Smooth muscle cell of the brain vasculature (primary cell): ENCODE data around the gene ANKRD66.

ENCODE experiments used
- DNase-seq: peaks from one replicate; pipeline ENCODE4 v3.0.0-alpha.2; 2012; ENCODE audit warnings: low read depth, low spot score

ANKRD66 gene

GRCh38 chr6:46789434-46790354, 43.0 kb downstream of the ANKRD66 start:
- no peak for DNase-seq

GRCh38 chr6:46790355-46790874, 43.7 kb downstream of the ANKRD66 start:
- DNase-seq, result no peak

DNA sequence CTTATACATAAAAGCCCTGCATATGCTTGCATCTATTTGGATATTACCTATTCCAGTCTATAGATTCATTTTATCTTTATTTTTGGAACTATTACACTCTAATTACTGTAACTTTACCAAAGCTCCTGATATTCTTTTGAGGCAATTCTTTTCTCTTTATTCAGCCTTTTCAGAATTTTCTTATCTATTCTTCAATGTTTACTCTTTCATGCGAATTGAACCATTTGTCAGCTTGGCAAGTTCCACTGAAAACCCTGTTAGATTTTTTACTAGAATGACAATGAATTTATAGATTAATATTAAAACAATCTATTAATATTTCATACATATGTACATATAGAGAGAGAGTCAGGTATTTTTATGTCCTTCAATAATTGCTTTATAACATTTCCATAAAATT, 45.9 kb downstream of the ANKRD66 start:
- DNase-seq, result no peak

DNA sequence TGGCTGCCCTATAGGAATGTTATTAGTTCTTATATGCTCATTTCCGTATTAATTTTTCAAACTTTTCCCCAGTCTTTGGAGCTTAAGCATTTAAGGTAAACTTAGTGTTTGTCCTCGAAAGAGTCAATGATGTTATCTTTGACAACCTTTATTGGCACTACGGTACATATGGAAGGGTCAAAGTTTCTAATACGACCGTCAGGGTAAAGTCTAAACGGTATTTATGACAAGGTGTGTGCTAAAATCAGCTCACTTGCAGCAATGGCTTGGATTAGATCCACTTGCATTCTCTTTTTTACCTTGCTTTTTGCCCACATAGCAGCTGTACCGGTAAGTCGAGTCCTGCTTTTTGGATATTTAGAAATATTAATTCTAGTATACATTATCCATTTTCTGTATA, 46.4 kb downstream of the ANKRD66 start, which contains the start of gene MEP1A:
Gene MEP1A, plus strand, starts transcription at position 252 of the 400 bp plus-strand sequence. Its CDS starts 10 bp downstream, at position 262.
- DNase-seq, result no peak

DNA sequence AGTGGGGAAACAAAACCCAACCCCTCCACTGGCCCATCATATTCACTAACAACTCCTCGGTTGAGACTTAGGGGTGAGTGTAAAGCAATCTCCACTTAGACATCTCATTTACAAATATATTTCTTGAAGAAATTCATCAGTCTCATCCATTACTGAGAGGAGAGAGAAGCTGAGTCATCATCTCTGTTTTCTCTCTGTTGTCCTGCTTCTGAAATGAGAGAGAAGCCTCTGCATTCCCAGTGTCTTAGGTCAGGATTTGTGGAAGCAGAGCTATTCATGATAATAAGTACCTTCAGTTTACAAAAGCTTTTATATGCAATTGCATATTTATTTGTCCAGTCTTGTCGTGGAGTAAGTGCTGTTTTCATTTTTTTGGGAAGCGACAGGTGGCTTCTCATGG, 47.3 kb downstream of the ANKRD66 start:
- DNase-seq, result no peak

DNA sequence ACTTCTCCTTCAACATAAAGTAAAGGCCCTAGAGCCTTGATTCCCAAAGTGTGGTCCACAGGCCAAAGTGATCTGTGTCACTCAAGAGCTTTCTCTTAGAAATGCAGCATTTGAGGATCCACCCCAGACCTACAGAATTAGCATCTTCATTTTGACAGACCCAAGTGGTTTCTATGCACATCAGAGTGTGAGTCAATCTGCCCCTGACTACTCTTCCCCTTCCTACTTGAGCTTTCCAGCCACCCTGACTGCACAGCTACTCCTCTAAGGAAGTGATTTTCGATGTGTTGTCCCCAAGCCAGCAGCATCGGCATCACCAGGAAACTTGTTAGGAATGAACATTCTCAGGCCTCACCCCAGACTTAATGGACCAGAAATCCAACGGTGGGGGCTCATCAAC, 49.1 kb downstream of the ANKRD66 start:
- DNase-seq, result no peak

DNA sequence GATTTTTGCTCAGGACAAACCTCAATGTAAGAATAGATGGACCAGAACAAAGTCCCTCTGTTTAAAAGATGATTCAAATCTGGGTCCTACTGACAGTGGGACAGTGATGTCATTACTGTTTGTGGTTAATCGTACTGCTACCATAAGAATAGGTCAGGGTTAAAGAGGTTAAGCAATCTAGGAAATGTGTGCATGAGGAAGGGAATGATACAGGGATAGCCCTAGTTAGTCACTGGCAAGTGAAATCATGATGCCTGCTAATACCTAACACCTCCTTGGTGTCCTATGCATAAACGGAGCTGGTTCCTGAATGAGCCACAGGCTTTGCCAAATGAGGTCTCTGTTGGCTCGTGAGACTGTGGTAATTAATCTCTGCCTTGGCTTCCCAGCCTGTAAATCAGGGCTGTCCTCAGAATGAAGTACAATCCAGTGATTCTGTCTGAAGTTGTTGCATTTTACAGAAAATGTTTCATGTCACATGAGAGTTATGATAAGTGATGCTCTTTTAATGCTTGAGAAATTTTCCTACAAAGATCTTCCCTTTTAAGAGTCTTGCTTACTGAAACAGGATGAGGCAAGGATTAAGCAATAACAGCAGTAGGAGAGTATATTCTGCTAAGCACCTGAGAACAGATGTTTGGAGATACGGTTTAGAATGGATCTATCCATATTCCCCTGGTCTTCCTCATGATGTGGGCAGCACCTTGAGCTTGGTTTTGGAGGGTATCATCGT, 50.3 kb downstream of the ANKRD66 start:
- no peak for DNase-seq

- DNase-seq, result no peak
Observed at GRCh38 chr6:46799657-46800056, 52.9 kb downstream of the ANKRD66 start.

GRCh38 chr6:46808806-46809205, 62.1 kb downstream of the ANKRD66 start:
- DNase-seq, result no peak
